Stimulated activated CD8-positive, alpha-beta memory T cell treated with anti-CD3 and anti-CD28 coated beads, Interleukin-15, amount 100 ng/mL, for 4 hours (primary cell): Measurements from ENCODE around the gene PROM2.
"Not testable (repeated sequence)": the region's sequence is repeated elsewhere in the genome, so short reads cannot be mapped to it uniquely, and the experiment has no call there.

Experiments
- DNase-seq, 2 donors: peaks; one replicate each; pipeline ENCODE4 v3.0.0-alpha.2; 2020; ENCODE audit warnings: low read depth in 2 of 2

PROM2 gene

GRCh38 chr2:95274291-95275150 is at the start of gene PROM2:
Gene PROM2 (plus strand): TSS chr2:95274449. CDS start chr2:95274586, 137 bp downstream.
- DNase-seq: no peak

- no peak for DNase-seq
Observed at GRCh38 chr2:95225658-95226057, 48.6 kb upstream of the PROM2 start.

GRCh38 chr2:95231723-95232122 is 42.5 kb upstream of the PROM2 start:
- DNase-seq: no peak

- DNase-seq: no peak
Observed at GRCh38 chr2:95232232-95232631, 42.0 kb upstream of the PROM2 start.

- no peak for DNase-seq
Observed at GRCh38 chr2:95234286-95234785, 39.9 kb upstream of the PROM2 start.

GRCh38 chr2:95234816-95235215 is 39.4 kb upstream of the PROM2 start:
- DNase-seq: no peak

- no peak for DNase-seq
Observed at GRCh38 chr2:95238131-95238530, 36.1 kb upstream of the PROM2 start.

GRCh38 chr2:95240091-95240490 is 34.2 kb upstream of the PROM2 start:
- no peak for DNase-seq

- DNase-seq: no peak
Observed at GRCh38 chr2:95240556-95240955, 33.7 kb upstream of the PROM2 start.

- DNase-seq: not testable (repeated sequence)
Observed at GRCh38 chr2:95242084-95242483, 32.2 kb upstream of the PROM2 start.

- no peak for DNase-seq
Observed at GRCh38 chr2:95258271-95258670, 16.0 kb upstream of the PROM2 start.

- no peak for DNase-seq
Observed at GRCh38 chr2:95260028-95261023, 13.9 kb upstream of the PROM2 start.

GRCh38 chr2:95261602-95262001 is 12.6 kb upstream of the PROM2 start:
- no peak for DNase-seq

- DNase-seq: no peak
Observed at GRCh38 chr2:95262896-95263542, 11.2 kb upstream of the PROM2 start.

GRCh38 chr2:95264624-95265023 is 9.6 kb upstream of the PROM2 start:
- DNase-seq: no peak

- DNase-seq: no peak
Observed at GRCh38 chr2:95265182-95265581, 9.1 kb upstream of the PROM2 start.

GRCh38 chr2:95266781-95267430 is 7.3 kb upstream of the PROM2 start:
- DNase-seq: no peak

- DNase-seq: no peak
Observed at GRCh38 chr2:95267458-95268210, 6.6 kb upstream of the PROM2 start.

- DNase-seq: no peak
Observed at GRCh38 chr2:95268211-95269035, 5.8 kb upstream of the PROM2 start.
